Calu3 (cell line): ENCODE data around the gene ZNF334. TPM values are rescaled to one million over a fixed set of nuclear protein-coding genes. Genes with fewer than 3 reads are reported as not detected.

Experiments
- BruUV-seq: library from RNA; stranded (reverse); fragments of 400-500 nt; replicated peaks from 2 replicates; lab custom pipeline; 2021; lab: Mats Ljungman, UMichigan
- CTCF ChIA-PET: fragments of 300-600 bp; sonication (Branson Sonifier 250); formaldehyde crosslinking; loops from one replicate; lab custom pipeline; 2022; ENCODE audit warnings: antibody characterized with exemption; lab: Charles Lee
- DNase-seq: peaks from one replicate; pipeline ENCODE4 v3.0.0; 2022
- H3K27ac Mint-ChIP-seq: one replicate; pipeline ENCODE4 v1.8.0; 2022; ENCODE audit warnings: mixed read lengths; ENCODE audit not compliant: unreplicated experiment
- H3K27me3 Mint-ChIP-seq: one replicate; pipeline ENCODE4 v1.8.0; 2022; ENCODE audit warnings: mixed read lengths; ENCODE audit not compliant: unreplicated experiment
- H3K36me3 Mint-ChIP-seq: one replicate; pipeline ENCODE4 v1.8.0; 2022; ENCODE audit warnings: mild to moderate bottlenecking, moderate library complexity, mixed read lengths; ENCODE audit not compliant: insufficient read depth, unreplicated experiment
- H3K4me1 Mint-ChIP-seq: one replicate; pipeline ENCODE4 v1.8.0; 2022; ENCODE audit warnings: mild to moderate bottlenecking, low read depth, mixed read lengths; ENCODE audit not compliant: unreplicated experiment
- H3K4me3 Mint-ChIP-seq: one replicate; pipeline ENCODE4 v1.8.0; 2022; ENCODE audit warnings: mild to moderate bottlenecking, low read depth, moderate library complexity, mixed read lengths; ENCODE audit not compliant: unreplicated experiment
- H3K9me3 Mint-ChIP-seq: one replicate; pipeline ENCODE4 v1.8.0; 2022; ENCODE audit warnings: low read depth, mixed read lengths; ENCODE audit not compliant: unreplicated experiment
- CTCF ChIP-seq: fragments of 200-600 bp; IDR thresholded peaks from one replicate; pipeline ENCODE4 v1.8.0; 2022; ENCODE audit warnings: antibody characterized with exemption; ENCODE audit not compliant: unreplicated experiment
- intact Hi-C: fragments of 100-400 bp; cut with micrococcal nuclease; formaldehyde crosslinking; loops from one replicate; pipeline ENCODE4 v1.10.0; 2022; ENCODE audit not compliant: unreplicated experiment
- total RNA-seq: library from RNA; stranded (reverse); gene quantifications from 2 replicates; pipeline ENCODE4 v1.2.3, GENCODE V29; 2022

Gene ZNF334
- total RNA-seq, 1 experiment from 2014 or later, result not detected

- CTCF ChIA-PET, result interaction anchor here (0.8 kb wide), 1 partner anchor 336 kb away, joined by 3 read pairs; no protein-coding TSS in a partner anchor
- H3K27ac Mint-ChIP-seq, result no peak overlapping the region
- H3K9me3 Mint-ChIP-seq, result no peaks in the 10 kb centered on the region
- no TSS peak for BruUV-seq
- H3K4me3 Mint-ChIP-seq, result no peak overlapping the region
- peaks cover 55% of the 10 kb centered on the region for H3K27me3 Mint-ChIP-seq
- H3K4me1 Mint-ChIP-seq, result no peaks in the 10 kb centered on the region
- TF ChIP-seq CTCF, result no peak
- no peak for DNase-seq
- intact Hi-C loops, result no loop called here
- H3K36me3 Mint-ChIP-seq, result no peaks in the 10 kb centered on the region
Measured at GRCh38 chr20:46464451-46464850, 48.9 kb downstream of the ZNF334 start.

GRCh38 chr20:46463852-46464251 lies 49.5 kb downstream of the ZNF334 start:
- BruUV-seq, result no TSS peak
- Mint-ChIP-seq H3K27ac (no peak overlapping the region), H3K27me3 (peaks cover 61% of the 10 kb centered on the region), H3K4me3 (no peak overlapping the region), H3K4me1 (no peaks in the 10 kb centered on the region), H3K36me3 (no peaks in the 10 kb centered on the region), H3K9me3 (no peaks in the 10 kb centered on the region)
- no peak for DNase-seq
- intact Hi-C loops, result no loop called here
- CTCF ChIA-PET, result interaction anchor here (0.8 kb wide), 1 partner anchor 336 kb away, joined by 3 read pairs; no protein-coding TSS in a partner anchor
- TF ChIP-seq CTCF, result no peak

- peaks cover 73% of the 10 kb centered on the region for H3K27me3 Mint-ChIP-seq
- H3K27ac Mint-ChIP-seq, result no peak overlapping the region
- H3K36me3 Mint-ChIP-seq, result no peaks in the 10 kb centered on the region
- H3K4me3 Mint-ChIP-seq, result no peak overlapping the region
- peaks cover 5% of the 10 kb centered on the region for H3K9me3 Mint-ChIP-seq
- DNase-seq, result no peak
- CTCF ChIA-PET, result interaction anchor here (0.6 kb wide), 1 partner anchor 212 kb away, joined by 3 read pairs; no protein-coding TSS in a partner anchor
- intact Hi-C loops, result no loop called here
- no peak for TF ChIP-seq CTCF
- no peaks in the 10 kb centered on the region for H3K4me1 Mint-ChIP-seq
- BruUV-seq, result no TSS peak
Measured at GRCh38 chr20:46461808-46462207, 51.6 kb downstream of the ZNF334 start.

GRCh38 chr20:46458866-46459750 lies 54.3 kb downstream of the ZNF334 start:
- intact Hi-C loops, result no loop called here
- TF ChIP-seq CTCF, result no peak
- peaks cover 76% of the 10 kb centered on the region for H3K27me3 Mint-ChIP-seq
- peaks cover 16% of the 10 kb centered on the region for H3K9me3 Mint-ChIP-seq
- peak; percentile 23 for DNase-seq
- CTCF ChIA-PET, result no interaction called here
- H3K4me3 Mint-ChIP-seq, result no peak overlapping the region
- no peaks in the 10 kb centered on the region for H3K36me3 Mint-ChIP-seq
- H3K4me1 Mint-ChIP-seq, result no peaks in the 10 kb centered on the region
- BruUV-seq, result no TSS peak
- no peak overlapping the region for H3K27ac Mint-ChIP-seq
